ENCODE data around the gene ENOX1.

GRCh38 chr13:43267916-43268315, 518.9 kb downstream of the ENOX1 start:
- TF ChIP-seq REST (IDR thresholded peaks at IDR 0.05; ENCODE audit: insufficient read depth in 1 of 2, low read depth in 2 of 2, low read length in 2 of 2) (no peak), POLR2AphosphoS5 (IDR thresholded peaks at IDR 0.05; ENCODE audit: low read depth, low read length) (no peak)

Data from PFSK-1 (cell line).